Mammary epithelial cell (primary cell): ENCODE results near the gene AMT.

Experiments used
- CTCF ChIP-seq, 2 donors: IDR thresholded peaks in 1 of 2; conservative IDR thresholded peaks in 1 of 2; 2 replicates each; pipeline ENCODE4 v1.5.1; 2011 to 2012; ENCODE audit warnings: inconsistent platforms in 2 of 2, low read length in 2 of 2, mild to moderate bottlenecking in 2 of 2, control low read depth in 1 of 2, low read depth in 1 of 2; ENCODE audit not compliant: insufficient read depth in 1 of 2; ENCODE audit errors: extremely low read depth in 1 of 2
- EZH2 ChIP-seq: IDR thresholded peaks from 2 replicates; pipeline ENCODE4 v1.6.1; 2012; ENCODE audit warnings: low read length, inconsistent platforms, borderline replicate concordance

DNA sequence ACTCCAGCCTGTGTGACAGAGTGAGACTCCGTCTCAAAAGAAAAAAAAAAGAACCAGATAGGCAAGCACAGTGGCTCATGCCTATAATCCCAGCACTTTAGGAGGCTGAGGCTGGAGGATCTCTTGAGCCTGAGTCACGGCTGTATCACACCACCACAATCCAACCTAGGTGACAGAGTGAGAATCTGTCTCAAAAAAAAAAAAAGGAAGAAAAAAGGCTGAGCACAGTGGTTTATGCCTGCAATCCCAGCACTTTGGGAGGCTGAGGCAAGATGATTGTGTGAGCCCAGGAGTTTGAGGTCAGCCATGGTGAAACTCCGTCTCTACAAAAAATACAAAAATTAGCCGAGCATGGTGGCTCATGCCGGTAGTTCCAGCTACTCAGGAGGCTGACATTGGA is 12.5 kb upstream of the AMT start:
- TF ChIP-seq CTCF (conservative IDR thresholded peaks at IDR 0.05 in 1 of 2, IDR thresholded peaks at IDR 0.05 in 1 of 2; ENCODE audit: extremely low read depth in 1 of 2, insufficient read depth in 1 of 2, low read depth in 1 of 2, low read length in 2 of 2) = no peak
- no peak for TF ChIP-seq EZH2
